GM12878 (cell line): ENCODE data around the gene CACNG4.

Experiments used
- CTCF ChIP-seq, 3 experiments: IDR thresholded peaks in 2 of 3; conservative IDR thresholded peaks in 1 of 3; 2 replicates each; pipeline ENCODE4 v1.5.1; 2011; ENCODE audit warnings: low read depth in 3 of 3, low read length in 3 of 3, mild to moderate bottlenecking in 3 of 3, control low read depth in 2 of 3, moderate library complexity in 2 of 3, inconsistent platforms in 1 of 3, mixed read lengths in 1 of 3; ENCODE audit not compliant: control insufficient read depth in 2 of 3, insufficient read depth in 1 of 3; ENCODE audit errors: extremely low read depth in 1 of 3
- EP300 ChIP-seq, 2 experiments: fragments of 150-350 bp in 1 of 2; IDR thresholded peaks; 2 replicates each; pipeline ENCODE4 v1.6.1; 2011 to 2012; ENCODE audit warnings: low read depth in 2 of 2, low read length in 2 of 2, borderline replicate concordance in 1 of 2, improper control_type of control experiment in 1 of 2, inconsistent platforms in 1 of 2; ENCODE audit not compliant: control insufficient read depth in 1 of 2
- EZH2 ChIP-seq: IDR thresholded peaks from 2 replicates; pipeline ENCODE4 v1.6.1; 2012; ENCODE audit warnings: low read depth, mild to moderate bottlenecking, control low read depth, inconsistent platforms, low read length, borderline replicate concordance; ENCODE audit not compliant: control insufficient read depth
- POLR2AphosphoS5 ChIP-seq: IDR thresholded peaks from 2 replicates; pipeline ENCODE4 v1.6.1; 2011; ENCODE audit warnings: mild to moderate bottlenecking, low read length, inconsistent platforms
- RCOR1 ChIP-seq: conservative IDR thresholded peaks from 2 replicates; pipeline ENCODE4 v1.6.1; 2012; ENCODE audit warnings: low read depth, low read length, improper control_type of control experiment
- SP1 ChIP-seq: IDR thresholded peaks from one replicate; pipeline ENCODE4 v1.6.1; 2011; ENCODE audit warnings: low read depth, low read length
- SREBF2 ChIP-seq: IDR thresholded peaks from 2 replicates; pipeline ENCODE4 v1.6.1; 2012; ENCODE audit warnings: mild to moderate bottlenecking, low read length
- TAF1 ChIP-seq: IDR thresholded peaks from 2 replicates; pipeline ENCODE4 v1.6.1; 2011; ENCODE audit warnings: mild to moderate bottlenecking, low read depth, low read length, borderline replicate concordance

DNA sequence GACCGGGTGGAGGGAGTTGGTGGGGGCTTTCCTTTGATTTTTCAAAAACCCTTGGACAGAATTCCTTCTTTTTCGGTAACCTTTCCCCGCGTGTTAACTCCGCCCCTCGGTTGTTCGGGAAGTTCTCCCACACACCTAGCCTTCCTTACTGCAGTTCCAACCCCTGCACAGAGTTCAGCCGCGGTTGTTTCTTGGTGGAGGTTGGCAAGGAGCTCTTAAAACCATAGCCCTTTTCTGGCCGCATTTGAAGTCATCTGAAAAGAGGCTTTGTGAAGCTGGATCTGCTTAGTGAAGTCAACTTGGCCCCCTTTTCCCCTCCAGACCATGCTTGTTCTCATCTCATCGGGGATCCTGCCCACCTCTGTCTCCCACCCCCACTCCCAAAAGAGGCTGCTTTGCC is 1.8 kb downstream of the CACNG4 start:
- TF ChIP-seq SP1 (no peak), RCOR1 (no peak), EP300 (IDR thresholded peaks at IDR 0.05; ENCODE audit: borderline replicate concordance in 1 of 2, control insufficient read depth in 1 of 2, low read depth in 2 of 2, low read length in 2 of 2) (no peak), POLR2AphosphoS5 (no peak), TAF1 (no peak), EZH2 (no peak), CTCF (IDR thresholded peaks at IDR 0.05 in 2 of 3, conservative IDR thresholded peaks at IDR 0.05 in 1 of 3; ENCODE audit: control insufficient read depth in 2 of 3, extremely low read depth in 1 of 3, insufficient read depth in 1 of 3, low read depth in 3 of 3, low read length in 3 of 3) (no peak), SREBF2 (no peak)
